GM08714 (cell line): ENCODE measurements around the gene CEP120.
"Not testable (repeated sequence)": the region's sequence is repeated elsewhere in the genome, so short reads cannot be mapped to it uniquely, and the experiment has no call there.

Source experiments
- H3K4me3 ChIP-seq: fragments of 200-500 bp; sonication (Bioruptor generic); 2 replicates; pipeline ENCODE4 v1.5.1; 2014; ENCODE audit warnings: mild to moderate bottlenecking, low read length, inconsistent platforms
- ZNF274 ChIP-seq: IDR thresholded peaks from 2 replicates; pipeline ENCODE4 v1.6.1; 2012; ENCODE audit warnings: mild to moderate bottlenecking, low read depth, low read length

CEP120 gene

DNA sequence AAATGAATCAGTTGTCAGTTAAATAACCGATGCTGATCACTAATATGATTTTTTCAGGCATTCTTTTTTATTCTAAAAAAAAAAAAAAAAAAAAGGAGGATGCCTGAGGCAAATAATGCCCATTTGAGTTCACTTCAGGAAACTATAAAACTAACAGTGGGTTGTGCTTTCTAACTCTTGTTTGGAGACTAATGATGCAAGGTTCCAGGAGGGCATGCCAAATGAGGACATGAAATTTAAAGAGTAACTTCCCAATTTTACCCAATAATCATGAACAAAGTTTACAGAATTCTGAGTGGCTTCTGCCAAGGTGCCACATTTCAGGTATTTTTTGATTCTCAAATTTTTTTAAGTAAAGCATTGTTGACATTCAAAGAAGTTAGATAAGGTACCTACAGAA, 41.0 kb downstream of the CEP120 start:
- no peak for TF ChIP-seq ZNF274
- H3K4me3 ChIP-seq, result no peak overlapping the region

DNA sequence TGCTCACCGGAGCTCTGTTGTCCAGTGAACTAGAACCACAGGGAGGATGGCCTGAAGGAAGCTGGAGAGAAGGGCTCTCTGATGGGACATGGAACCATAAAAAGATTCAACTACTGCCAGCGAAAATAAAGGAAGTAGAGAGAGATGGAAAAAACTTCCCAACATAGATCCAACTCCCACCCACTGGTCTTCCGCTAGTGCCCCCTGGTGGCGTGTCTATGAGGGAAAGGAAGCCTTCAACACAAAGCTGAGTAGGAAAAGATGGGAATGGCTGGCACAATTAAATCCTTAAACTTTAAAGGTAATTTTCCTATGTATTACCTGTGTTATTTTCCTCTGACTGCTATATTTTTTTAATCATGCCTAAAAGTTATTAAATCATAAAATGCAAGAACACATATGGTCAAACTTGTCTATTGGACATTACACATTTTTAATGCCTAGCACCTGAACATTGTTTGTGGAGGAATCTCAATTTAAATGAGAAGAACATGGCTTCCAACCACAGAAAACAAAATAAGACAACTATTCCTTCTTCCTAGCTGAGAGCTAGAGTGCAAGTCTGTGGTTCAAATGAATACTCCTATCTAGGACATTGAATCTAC, 51.5 kb downstream of the CEP120 start:
- TF ChIP-seq ZNF274, result no peak
- H3K4me3 ChIP-seq, result no peak overlapping the region

DNA sequence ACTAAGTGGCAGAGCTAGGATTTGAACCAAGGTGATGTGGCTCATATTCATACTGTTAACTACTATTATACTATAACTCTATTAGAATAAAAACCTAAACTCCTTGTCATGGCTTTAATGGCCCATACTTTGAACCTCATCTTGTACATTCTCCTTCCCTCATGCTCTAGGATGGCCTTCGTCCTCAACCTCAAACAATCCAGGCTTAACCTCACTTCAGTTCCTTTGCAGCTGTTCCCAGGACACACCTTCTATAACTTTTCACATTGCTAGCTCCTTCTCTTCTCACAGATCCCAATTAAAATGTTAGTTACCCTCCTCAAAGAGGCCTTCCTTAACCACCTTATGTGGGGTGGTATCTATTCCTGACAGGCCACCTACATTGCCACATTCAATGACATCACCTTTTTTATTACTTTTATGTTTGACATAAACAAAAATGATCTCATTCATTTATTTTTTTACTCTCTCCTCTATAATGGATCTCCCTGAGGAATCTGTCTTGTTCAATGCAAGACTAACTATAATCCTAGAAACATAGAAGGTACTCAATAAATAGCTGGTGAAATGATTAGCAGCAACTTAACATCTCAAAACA, 53.7 kb downstream of the CEP120 start:
- H3K4me3 ChIP-seq, result no peak overlapping the region
- TF ChIP-seq ZNF274, result no peak

DNA sequence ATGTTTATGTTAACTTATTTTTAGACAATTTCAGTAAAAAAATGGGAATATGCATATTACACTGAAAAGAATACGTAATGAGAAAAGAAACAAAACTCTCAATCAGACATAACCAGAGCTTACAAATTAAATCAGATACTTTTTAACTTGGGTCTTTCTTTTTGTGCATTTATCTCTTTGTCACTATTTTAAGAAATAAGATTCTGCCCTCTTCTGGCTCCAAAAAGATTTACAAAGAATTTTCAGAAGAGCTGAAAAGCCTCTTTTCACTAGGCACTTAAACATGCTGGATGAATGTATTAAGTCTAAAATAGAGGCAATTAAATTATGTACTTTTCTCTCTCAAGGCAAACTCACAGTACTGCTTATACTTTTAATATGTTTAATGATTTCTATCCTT, 55.5 kb downstream of the CEP120 start:
- H3K4me3 ChIP-seq, result no peak overlapping the region
- no peak for TF ChIP-seq ZNF274

DNA sequence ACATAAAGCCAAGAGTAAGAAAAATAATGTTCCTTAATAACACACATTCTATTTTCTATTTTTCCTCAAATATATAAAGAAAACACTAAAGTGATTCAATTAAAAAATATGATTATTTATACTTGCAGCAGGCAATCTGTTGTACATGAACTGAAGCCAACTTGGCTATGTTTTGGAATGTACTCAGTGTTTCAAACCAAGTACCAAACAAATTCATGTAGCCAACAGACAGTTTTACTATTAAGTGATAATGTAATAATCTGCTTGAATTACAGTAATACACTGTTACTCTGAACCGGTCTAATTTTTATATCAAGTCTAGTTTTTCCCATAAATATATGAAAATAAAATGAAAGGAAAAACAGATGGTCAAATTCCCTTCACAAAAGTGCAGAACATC, 58.0 kb downstream of the CEP120 start:
- H3K4me3 ChIP-seq, result no peak overlapping the region
- TF ChIP-seq ZNF274, result no peak

DNA sequence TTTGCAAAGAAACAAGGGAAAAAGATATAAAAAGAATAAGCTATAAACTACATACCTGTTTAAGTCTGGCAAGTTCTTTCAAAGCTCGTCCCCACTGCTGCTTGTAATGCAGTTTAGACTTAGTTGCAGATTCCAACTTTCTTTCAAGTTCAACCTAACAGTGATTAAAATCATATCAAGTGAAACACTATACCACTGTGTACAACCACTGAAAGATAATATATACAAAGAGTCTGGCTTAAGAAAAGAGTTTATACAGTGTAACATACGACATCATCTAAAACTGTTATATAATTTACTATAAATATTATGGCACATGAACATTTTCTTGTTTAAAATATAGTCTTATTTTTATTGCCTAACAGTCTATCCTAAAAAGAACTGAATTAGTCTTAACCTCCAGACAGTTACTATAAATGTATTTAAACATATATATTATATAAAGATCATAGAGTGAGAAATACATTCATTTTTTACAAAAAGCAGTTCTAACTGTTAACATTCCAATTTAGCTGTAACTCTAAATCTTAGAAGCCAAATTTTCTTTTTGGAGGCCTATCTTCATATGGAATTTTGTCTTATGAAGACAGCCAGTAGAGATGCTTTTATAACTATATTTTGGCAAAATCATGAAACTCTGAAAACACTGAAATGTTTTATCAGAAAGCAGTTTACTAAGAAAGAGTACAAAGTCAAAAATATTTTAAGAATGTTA, 58.6 kb downstream of the CEP120 start:
- TF ChIP-seq ZNF274, result no peak
- H3K4me3 ChIP-seq, result no peak overlapping the region

DNA sequence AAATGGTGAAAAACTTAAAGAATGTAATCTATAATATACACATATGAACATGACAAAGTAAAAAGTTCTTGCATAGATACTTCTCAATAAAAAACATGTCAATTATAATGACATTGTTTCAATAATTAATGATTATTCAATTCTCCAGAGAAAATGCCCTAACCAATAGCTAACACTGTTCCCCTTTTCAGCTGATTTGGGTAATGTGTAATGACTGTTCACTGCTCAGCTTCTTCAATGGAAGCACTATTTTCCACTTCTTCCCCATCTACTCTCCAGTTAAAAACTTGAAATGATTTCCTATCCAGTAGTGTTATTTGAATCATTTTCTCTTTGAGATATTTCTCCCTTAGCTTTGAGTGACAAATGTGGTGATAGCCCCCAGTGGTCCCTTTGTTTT, 62.3 kb downstream of the CEP120 start:
- TF ChIP-seq ZNF274, result no peak
- no peak overlapping the region for H3K4me3 ChIP-seq

DNA sequence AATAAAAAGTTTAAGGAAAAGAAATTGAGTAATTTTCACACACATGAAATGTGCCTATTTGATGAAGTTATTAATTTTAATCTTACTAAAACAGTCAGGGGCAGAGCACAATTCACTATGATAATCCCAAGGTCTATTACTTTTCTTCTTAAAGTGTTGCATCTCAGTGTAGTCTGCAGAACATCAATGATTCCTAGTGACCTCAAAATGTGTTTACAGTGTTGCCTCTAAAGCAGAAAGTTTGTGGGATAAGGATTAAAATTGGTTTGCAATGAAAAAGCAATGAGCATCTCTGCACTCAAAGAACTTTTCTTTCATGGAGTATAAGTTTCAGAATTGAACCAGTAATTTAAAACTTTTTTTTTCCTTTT, 63.0 kb downstream of the CEP120 start:
- no peak overlapping the region for H3K4me3 ChIP-seq
- TF ChIP-seq ZNF274, result no peak

DNA sequence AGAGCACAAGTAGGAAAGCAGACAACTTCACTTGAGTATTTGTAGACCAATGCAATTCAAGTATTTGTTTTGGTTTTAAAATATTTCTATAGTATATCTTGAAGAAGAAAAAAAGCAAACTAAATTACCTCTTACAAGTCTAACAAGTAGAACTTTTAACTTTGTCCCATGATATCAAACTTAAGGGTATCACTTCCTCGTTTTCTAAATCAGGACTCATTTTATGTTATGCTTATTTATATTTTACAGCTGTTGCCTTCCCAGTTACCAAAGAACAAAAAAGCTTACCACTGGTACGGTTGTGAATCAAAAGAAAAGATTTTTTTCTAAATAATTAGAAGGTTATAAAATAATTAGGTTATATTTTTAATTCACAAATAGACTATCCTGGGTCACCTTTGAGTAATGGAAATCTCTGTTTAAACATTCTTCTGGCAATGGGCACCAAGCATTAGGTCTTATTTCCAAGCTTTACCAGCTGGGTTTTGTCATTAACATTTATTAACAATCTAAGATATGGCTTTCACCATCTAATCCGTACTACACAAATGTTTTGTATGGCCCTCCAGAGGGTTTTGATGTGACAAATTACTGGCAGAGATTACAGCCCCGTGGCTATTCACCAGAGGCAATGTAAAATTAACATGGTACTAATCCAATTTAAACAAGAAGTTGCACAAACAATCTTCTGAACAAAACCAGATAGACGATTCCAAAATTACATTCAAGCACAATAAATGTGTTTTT, 63.6 kb downstream of the CEP120 start:
- no peak for TF ChIP-seq ZNF274
- H3K4me3 ChIP-seq, result no peak overlapping the region

DNA sequence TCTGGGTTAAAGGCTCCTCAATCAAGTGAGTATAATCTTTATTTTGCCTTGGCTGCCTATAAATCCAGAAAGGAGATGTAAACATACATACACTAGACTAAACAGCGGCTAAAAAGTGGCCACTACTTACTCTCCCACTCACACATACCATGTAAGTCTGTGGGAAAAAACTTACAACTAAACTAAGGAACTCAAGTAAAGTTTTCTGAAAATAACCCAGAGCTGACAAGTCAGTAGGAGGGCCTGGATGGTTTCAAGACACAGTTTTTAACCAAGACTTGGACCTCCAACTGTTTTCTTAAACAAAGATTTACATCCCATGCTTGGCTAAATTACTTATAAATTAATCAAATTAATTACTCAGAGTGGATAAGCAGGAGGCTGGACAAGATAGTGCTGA, 64.5 kb downstream of the CEP120 start:
- no peak overlapping the region for H3K4me3 ChIP-seq
- no peak for TF ChIP-seq ZNF274

DNA sequence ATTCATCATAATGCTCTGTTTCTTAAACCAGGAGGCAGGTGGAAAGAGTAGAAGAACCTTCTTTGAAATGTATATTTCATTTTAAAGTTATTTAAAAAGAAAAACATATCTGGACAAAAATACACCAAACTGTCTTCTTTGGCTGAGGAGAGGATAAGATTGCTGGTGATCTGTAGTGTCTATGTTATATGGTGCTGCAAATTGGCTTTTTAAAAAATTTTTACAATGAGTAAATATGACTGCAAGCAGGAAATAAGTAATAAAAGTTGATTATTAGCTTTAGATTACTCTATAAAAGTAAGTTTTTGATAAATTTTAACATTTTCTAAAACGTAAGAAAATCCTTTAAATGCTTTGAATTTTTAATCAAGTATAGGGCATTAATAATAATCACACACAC, 64.9 kb downstream of the CEP120 start:
- TF ChIP-seq ZNF274, result no peak

DNA sequence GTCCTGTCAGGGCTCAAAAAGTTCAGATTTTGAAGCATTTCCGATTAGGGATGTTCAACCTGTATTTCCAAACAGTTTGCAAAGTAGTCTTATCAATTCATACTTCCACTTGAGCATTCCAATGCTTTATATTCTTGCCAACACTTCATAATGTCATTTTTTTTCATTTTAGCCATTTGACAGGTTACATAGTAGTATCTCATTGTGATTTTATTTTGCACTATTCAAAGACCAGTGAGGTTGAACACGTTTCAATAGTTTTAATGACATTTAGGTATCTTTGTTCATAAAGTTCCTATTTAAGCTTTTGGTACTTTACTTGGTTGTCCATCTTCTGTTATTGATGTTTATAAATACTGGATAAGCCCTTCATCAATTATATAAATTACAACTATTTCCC, 71.4 kb downstream of the CEP120 start:
- TF ChIP-seq ZNF274, result no peak
- no peak overlapping the region for H3K4me3 ChIP-seq

More for the DNA sequence above, 64.9 kb downstream of the CEP120 start:
- no peak overlapping the region for H3K4me3 ChIP-seq

DNA sequence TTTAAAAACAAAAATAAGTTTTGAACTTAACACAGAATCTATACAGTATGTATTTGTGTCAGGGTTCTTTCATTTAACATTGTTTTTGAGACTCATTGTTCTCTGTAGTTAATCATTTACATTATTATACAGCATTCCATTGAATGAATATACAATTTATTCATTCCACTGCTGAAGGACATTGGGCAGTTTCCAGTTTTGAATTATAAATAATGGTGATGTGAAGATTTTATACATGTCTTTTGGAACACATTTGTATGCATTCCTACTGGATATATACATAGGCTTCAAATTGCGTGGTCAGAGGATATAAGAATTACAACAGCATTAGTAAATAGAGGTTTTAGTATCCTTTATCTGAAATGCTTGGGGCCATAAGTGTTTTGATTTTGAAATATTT, 72.0 kb downstream of the CEP120 start:
- H3K4me3 ChIP-seq, result no peak overlapping the region
- no peak for TF ChIP-seq ZNF274

DNA sequence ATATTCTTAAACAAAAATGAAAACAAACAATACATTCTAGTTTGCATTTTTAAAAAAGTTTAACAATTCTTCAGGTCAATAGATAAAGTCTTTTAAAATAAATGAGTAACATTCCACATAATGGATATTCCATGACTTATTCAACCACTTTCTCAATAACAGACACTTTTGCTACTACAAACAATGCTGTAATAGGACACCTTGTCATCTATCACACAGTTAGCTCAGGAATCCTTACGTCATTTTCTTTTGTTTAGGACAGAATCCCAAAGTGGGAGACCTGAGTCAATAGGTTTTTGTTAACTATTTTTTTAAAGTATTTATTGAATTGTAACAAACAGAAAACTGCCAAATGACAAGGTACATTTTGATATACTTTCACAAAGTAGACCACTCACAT, 72.5 kb downstream of the CEP120 start:
- no peak for TF ChIP-seq ZNF274
- H3K4me3 ChIP-seq, result no peak overlapping the region

DNA sequence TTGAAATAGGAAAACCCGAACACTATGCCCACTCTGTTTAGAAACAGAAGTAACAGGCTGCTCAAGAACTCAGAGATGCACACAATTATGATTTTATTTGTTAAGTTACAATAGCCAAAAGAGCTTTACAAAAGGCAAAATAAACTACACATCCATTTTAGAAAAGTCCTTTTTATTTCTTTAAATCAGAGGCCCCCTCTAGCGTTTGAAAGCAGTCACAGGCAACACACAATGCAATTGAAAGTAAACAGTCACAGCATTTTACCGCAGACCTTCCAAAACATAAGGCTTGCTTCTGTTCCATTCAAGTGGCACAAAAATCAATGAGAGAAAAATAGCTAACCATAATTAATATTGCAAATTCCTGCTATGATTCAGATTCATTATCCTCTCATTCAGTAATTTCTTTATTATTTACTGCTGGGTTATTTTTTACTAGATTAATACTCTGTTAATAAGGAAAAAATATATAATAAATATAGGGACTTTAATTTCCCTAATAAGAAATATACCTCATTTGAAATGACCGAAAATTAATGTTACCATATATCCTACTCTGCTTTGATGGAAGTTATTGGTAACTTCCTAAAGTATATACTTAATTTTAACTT, 78.3 kb downstream of the CEP120 start:
- H3K4me3 ChIP-seq, result no peak overlapping the region
- no peak for TF ChIP-seq ZNF274

DNA sequence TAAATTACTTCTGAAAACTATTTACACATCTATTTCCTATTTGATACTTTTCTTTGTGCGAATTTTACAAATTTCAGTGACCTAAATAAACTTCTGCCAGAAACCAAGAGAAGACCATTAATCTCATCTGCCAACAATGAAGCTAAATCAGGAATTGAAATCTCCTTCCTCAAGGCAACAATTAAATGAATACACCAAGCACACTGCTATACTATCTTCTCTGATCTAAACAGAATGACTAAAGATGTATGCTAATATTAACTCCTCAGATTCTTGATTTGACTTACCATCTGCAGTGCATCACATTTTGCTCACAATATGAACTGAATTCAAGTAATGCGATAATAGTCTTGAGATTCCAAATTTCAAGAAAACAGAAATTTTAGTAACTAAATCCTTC, 82.3 kb downstream of the CEP120 start:
- TF ChIP-seq ZNF274, result no peak
- H3K4me3 ChIP-seq, result no peak overlapping the region

DNA sequence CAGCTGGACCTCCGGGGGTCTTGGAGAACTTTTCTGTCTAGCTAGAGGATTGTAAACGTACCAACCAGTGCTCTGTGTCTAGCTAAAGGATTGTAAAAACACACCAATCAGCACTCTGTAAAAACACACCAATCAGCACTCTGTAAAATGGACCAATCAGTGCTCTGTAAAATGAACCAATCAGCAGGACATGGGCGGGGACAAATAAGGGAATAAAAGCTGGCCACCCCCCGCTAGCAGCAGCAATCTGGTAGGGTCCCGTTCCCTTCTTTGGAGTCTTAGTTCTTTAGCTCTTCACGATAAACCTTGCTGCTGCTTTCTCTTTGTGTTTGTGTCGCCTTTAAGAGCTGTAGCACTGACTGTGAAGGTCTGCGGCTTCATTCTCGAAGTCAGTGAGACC, 114.8 kb downstream of the CEP120 start:
- not testable (repeated sequence) for H3K4me3 ChIP-seq
